GM18511 (cell line): ENCODE measurements around the gene CD177.
"Not testable (repeated sequence)": the region's sequence is repeated elsewhere in the genome, so short reads cannot be mapped to it uniquely, and the experiment has no call there.

ENCODE experiments used
- ATAC-seq: cut with Tn5 transposase; IDR thresholded peaks from one replicate; pipeline ENCODE4 v1.9.1; 2021; ENCODE audit warnings: mild to moderate bottlenecking, moderate library complexity; ENCODE audit not compliant: unreplicated experiment

Gene CD177

GRCh38 chr19:43332058-43332922, 21.2 kb upstream of the CD177 start:
- no peak for ATAC-seq

GRCh38 chr19:43336508-43336907, 17.0 kb upstream of the CD177 start:
- not testable (repeated sequence) for ATAC-seq

- no peak for ATAC-seq
Measured at GRCh38 chr19:43337737-43338136, 15.7 kb upstream of the CD177 start.

GRCh38 chr19:43338530-43338929, 15.0 kb upstream of the CD177 start:
- no peak for ATAC-seq

GRCh38 chr19:43339243-43339930, 14.1 kb upstream of the CD177 start:
- ATAC-seq: not testable (repeated sequence)

- ATAC-seq: not testable (repeated sequence)
Measured at GRCh38 chr19:43340101-43340500, 13.4 kb upstream of the CD177 start.

GRCh38 chr19:43341098-43341497, 12.4 kb upstream of the CD177 start:
- not testable (repeated sequence) for ATAC-seq

- ATAC-seq: not testable (repeated sequence)
Measured at GRCh38 chr19:43342104-43342503, 11.4 kb upstream of the CD177 start.

- not testable (repeated sequence) for ATAC-seq
Measured at GRCh38 chr19:43344347-43344925, 9.1 kb upstream of the CD177 start.

GRCh38 chr19:43349813-43350212, 3.7 kb upstream of the CD177 start:
- ATAC-seq: not testable (repeated sequence)

GRCh38 chr19:43351998-43352746, 1.3 kb upstream of the CD177 start:
- no peak for ATAC-seq

- no peak for ATAC-seq
Measured at GRCh38 chr19:43354305-43354627, 780 bp downstream of the CD177 start.

GRCh38 chr19:43356749-43357148, 3.3 kb downstream of the CD177 start:
- not testable (repeated sequence) for ATAC-seq

GRCh38 chr19:43362179-43362578, 8.7 kb downstream of the CD177 start:
- no peak for ATAC-seq

GRCh38 chr19:43362745-43363144, 9.3 kb downstream of the CD177 start:
- no peak for ATAC-seq

GRCh38 chr19:43365677-43366076, 12.2 kb downstream of the CD177 start:
- not testable (repeated sequence) for ATAC-seq

- no peak for ATAC-seq
Measured at GRCh38 chr19:43367822-43368221, 14.3 kb downstream of the CD177 start.

GRCh38 chr19:43368897-43369296, 15.4 kb downstream of the CD177 start:
- not testable (repeated sequence) for ATAC-seq

- no peak for ATAC-seq
Measured at GRCh38 chr19:43371909-43372308, 18.4 kb downstream of the CD177 start.

- ATAC-seq: no peak
Measured at GRCh38 chr19:43372462-43372861, 19.0 kb downstream of the CD177 start.

- ATAC-seq: not testable (repeated sequence)
Measured at GRCh38 chr19:43377624-43378023, 24.1 kb downstream of the CD177 start.
